GM06990 (cell line): ENCODE results near the gene OPRM1.

ENCODE experiments used
- DNase-seq: peaks from one replicate; pipeline ENCODE4 v3.0.0-alpha.2; 2011; ENCODE audit not compliant: insufficient read length; ENCODE audit errors: extremely low read depth
- H3K27me3 ChIP-seq: replicated peaks from 2 replicates; pipeline ENCODE4 v1.6.0; 2011; ENCODE audit warnings: low read length; ENCODE audit not compliant: control insufficient read depth, insufficient read depth
- H3K36me3 ChIP-seq: 2 replicates; pipeline ENCODE4 v1.5.1; 2011; ENCODE audit warnings: low read length; ENCODE audit not compliant: control insufficient read depth, insufficient read depth
- H3K4me3 ChIP-seq: replicated peaks from 2 replicates; pipeline ENCODE4 v1.5.1; 2011; ENCODE audit warnings: low read depth, mild to moderate bottlenecking, control low read depth, low read length
- CTCF ChIP-seq: IDR thresholded peaks from 2 replicates; pipeline ENCODE4 v1.5.1; 2011; ENCODE audit warnings: low read length, control low read depth, mild to moderate bottlenecking, inconsistent platforms; ENCODE audit not compliant: insufficient read depth, poor library complexity, severe bottlenecking

Gene OPRM1

DNA sequence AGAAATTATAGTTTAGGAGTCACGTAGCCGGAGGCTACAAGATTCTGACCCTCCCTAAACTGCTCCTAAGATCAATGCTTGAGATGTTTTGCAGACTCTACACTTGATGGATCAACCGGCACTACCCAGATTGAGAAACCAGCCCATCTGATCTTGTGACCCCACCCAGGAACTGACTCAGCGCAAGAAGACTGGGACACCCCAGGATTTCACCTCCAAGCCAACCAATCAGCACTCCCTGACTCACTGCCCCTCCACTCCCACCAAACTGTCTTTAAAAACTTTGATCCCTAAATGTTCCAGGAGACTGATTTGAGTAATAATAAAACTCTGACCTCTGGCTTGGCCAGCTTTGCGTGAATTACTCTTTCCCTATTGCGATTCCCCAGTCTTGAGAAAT lies 99.8 kb downstream of the OPRM1 start:
- no peak for TF ChIP-seq CTCF
- DNase-seq, result no peak
- H3K27me3 ChIP-seq, result no peaks in the 10 kb centered on the region
- no peaks in the 10 kb centered on the region for H3K36me3 ChIP-seq
- H3K4me3 ChIP-seq, result no peak overlapping the region

- TF ChIP-seq CTCF, result no peak
- no peaks in the 10 kb centered on the region for H3K27me3 ChIP-seq
- no peak overlapping the region for H3K4me3 ChIP-seq
- no peaks in the 10 kb centered on the region for H3K36me3 ChIP-seq
- no peak for DNase-seq
Measured at GRCh38 chr6:154139892-154140291, 100.9 kb downstream of the OPRM1 start.

DNA sequence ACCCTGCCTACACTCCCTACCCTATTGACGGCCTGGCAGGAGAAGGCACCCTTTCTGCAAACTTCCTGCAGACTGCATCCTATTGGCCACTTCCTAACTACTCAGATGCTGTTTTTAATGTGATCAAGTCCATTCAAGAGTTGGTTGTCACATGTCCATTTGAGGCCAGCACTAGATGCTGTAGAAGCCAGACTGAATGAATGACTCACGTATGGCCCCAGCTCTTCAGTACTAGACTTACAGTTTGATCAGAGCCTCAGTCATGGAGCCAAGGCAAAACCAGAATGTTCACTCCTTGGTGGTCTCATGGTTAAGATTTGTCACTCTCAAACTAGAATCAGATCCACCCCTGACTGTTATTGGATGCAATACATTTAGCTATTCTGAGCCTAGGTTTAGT lies 101.7 kb downstream of the OPRM1 start:
- DNase-seq, result no peak
- Histone ChIP-seq H3K4me3 (no peak overlapping the region), H3K36me3 (no peaks in the 10 kb centered on the region), H3K27me3 (no peaks in the 10 kb centered on the region)
- no peak for TF ChIP-seq CTCF

DNA sequence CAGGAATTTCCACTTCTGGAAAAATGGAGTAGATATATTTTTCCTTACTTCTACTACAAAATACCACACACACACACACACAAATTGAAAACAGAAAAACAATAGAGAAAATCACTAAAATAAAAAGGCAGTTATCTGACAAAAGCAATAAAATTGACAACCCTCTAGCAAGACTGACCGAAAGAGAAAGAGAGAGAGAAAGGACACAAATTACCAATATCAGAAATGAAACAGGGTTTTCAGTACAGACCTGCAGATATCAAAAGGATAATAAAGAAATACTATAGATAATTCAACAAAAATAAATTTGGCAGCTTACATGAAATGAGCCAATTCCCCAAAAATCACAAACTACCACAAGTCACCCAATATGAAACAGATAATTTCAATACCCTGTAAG lies 104.7 kb downstream of the OPRM1 start:
- Histone ChIP-seq H3K36me3 (no peaks in the 10 kb centered on the region), H3K4me3 (no peak overlapping the region), H3K27me3 (no peaks in the 10 kb centered on the region)
- no peak for DNase-seq
- TF ChIP-seq CTCF, result no peak

DNA sequence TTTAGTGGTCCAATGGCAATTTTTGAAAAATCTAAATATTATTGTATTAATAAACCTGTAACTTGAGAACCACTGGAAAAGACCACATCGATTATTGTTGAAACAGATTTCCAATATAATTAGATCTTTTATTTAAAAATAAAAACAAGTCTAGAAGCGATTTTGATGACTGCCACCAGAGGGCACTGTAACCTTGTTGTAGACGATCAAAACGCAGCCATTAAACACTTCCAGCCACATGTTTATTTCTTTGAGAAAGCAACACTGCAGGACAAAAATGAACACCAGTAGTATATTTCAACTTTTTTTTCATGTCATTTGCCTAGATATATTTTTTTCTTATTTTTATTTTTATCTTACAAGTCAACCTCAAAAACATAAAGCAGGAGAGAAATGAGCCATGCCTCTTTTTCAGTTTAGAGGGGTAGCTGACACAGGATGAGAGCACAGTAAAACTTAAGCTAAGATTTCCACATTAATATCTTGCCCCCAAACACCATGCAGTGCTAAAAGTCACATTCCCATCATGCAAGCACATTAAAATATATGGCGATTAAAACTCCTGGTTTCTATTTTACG lies 115.4 kb downstream of the OPRM1 start:
- DNase-seq, result peak; percentile 11
- H3K27me3 ChIP-seq, result no peaks in the 10 kb centered on the region
- no peaks in the 10 kb centered on the region for H3K36me3 ChIP-seq
- no peak overlapping the region for H3K4me3 ChIP-seq
- TF ChIP-seq CTCF, result peak; percentile 61
